ENCODE measurements around the gene KCNK4.

The KCNK4 gene

GRCh38 chr11:64291262-64291751 lies at the start of gene KCNK4:
TSS of gene KCNK4 (plus strand) at chr11:64291302. CDS start at chr11:64293019, 1,717 bp downstream.
- Histone ChIP-seq H3K4me3 (peak within 1 kb of the TSS; percentile 65), H3K27ac (no peak within 1 kb of the TSS)
- TF ChIP-seq CTCF (IDR thresholded peaks at IDR 0.05) = no peak
- no peak for DNase-seq (ENCODE audit: low spot score)

- no peak for TF ChIP-seq CTCF (IDR thresholded peaks at IDR 0.05)
- no peak for DNase-seq (ENCODE audit: low spot score)
- peak overlapping the region; percentile 93 to 100 for H3K27ac ChIP-seq
- H3K4me3 ChIP-seq = peak overlapping the region; percentile 96
These were observed 49.4 kb upstream of the KCNK4 start for GRCh38 chr11:64241491-64242374.

GRCh38 chr11:64243236-64243854 lies 47.8 kb upstream of the KCNK4 start:
- Histone ChIP-seq H3K27ac (peak overlapping the region in 1 of 2 donors; percentile 100), H3K4me3 (peak overlapping the region; percentile 96)

GRCh38 chr11:64244107-64244506 lies 47.0 kb upstream of the KCNK4 start:
- DNase-seq (ENCODE audit: low spot score) = no peak
- Histone ChIP-seq H3K4me3 (no peak overlapping the region), H3K27ac (no peak overlapping the region)
- TF ChIP-seq CTCF (IDR thresholded peaks at IDR 0.05) = no peak

More at GRCh38 chr11:64243236-64243854, 47.8 kb upstream of the KCNK4 start:
- TF ChIP-seq CTCF (IDR thresholded peaks at IDR 0.05) = no peak
- DNase-seq (ENCODE audit: low spot score) = no peak

GRCh38 chr11:64244966-64245365 lies 46.1 kb upstream of the KCNK4 start:
- no peak for TF ChIP-seq CTCF (IDR thresholded peaks at IDR 0.05)
- Histone ChIP-seq H3K27ac (peak overlapping the region; percentile 87 to 95), H3K4me3 (peak overlapping the region; percentile 81)
- no peak for DNase-seq (ENCODE audit: low spot score)

GRCh38 chr11:64245401-64245796 lies 45.7 kb upstream of the KCNK4 start:
- DNase-seq (ENCODE audit: low spot score) = no peak
- no peak for TF ChIP-seq CTCF (IDR thresholded peaks at IDR 0.05)
- Histone ChIP-seq H3K27ac (peak overlapping the region; percentile 87 to 95), H3K4me3 (peak overlapping the region; percentile 81)
